GM21447 (cell line): ENCODE data around the gene HIPK2.
A peak's percentile ranks its signal among the peaks of the same experiment; 100 is the strongest.

Source experiments
- ATAC-seq: cut with Tn5 transposase; IDR thresholded peaks from one replicate; pipeline ENCODE4 v1.9.1; 2021; ENCODE audit not compliant: unreplicated experiment

Gene HIPK2

GRCh38 chr7:139698278-139698677, 79.5 kb downstream of the HIPK2 start:
- ATAC-seq = no peak

- no peak for ATAC-seq
Observed at GRCh38 chr7:139697056-139697455, 80.7 kb downstream of the HIPK2 start.

GRCh38 chr7:139696552-139696951, 81.2 kb downstream of the HIPK2 start:
- ATAC-seq = peak; percentile 80

GRCh38 chr7:139695588-139695987, 82.2 kb downstream of the HIPK2 start:
- no peak for ATAC-seq

- ATAC-seq = no peak
Observed at GRCh38 chr7:139695051-139695450, 82.7 kb downstream of the HIPK2 start.

GRCh38 chr7:139694389-139694676, 83.5 kb downstream of the HIPK2 start:
- ATAC-seq = no peak

- no peak for ATAC-seq
Observed at GRCh38 chr7:139693651-139694388, 84.0 kb downstream of the HIPK2 start.

- no peak for ATAC-seq
Observed at GRCh38 chr7:139692723-139693122, 85.1 kb downstream of the HIPK2 start.

- no peak for ATAC-seq
Observed at GRCh38 chr7:139691253-139691781, 86.5 kb downstream of the HIPK2 start.

GRCh38 chr7:139687980-139688632, 89.7 kb downstream of the HIPK2 start:
- no peak for ATAC-seq

GRCh38 chr7:139687211-139687954, 90.4 kb downstream of the HIPK2 start:
- ATAC-seq = no peak

GRCh38 chr7:139683137-139683921, 94.5 kb downstream of the HIPK2 start:
- peak; percentile 35 for ATAC-seq

GRCh38 chr7:139682136-139683013, 95.4 kb downstream of the HIPK2 start:
- ATAC-seq = peak; percentile 43

GRCh38 chr7:139681812-139682135, 96.0 kb downstream of the HIPK2 start:
- ATAC-seq = peak; percentile 3

GRCh38 chr7:139681463-139681755, 96.4 kb downstream of the HIPK2 start:
- no peak for ATAC-seq

- peak; percentile 45 for ATAC-seq
Observed at GRCh38 chr7:139680676-139681462, 96.9 kb downstream of the HIPK2 start.

- ATAC-seq = no peak
Observed at GRCh38 chr7:139679731-139680594, 97.8 kb downstream of the HIPK2 start.

- no peak for ATAC-seq
Observed at GRCh38 chr7:139676390-139676789, 101.4 kb downstream of the HIPK2 start.
